Left ventricle myocardium inferior (tissue), 1 donor: Measurements from ENCODE around the gene DOK7. TPM values are rescaled to one million over a fixed set of nuclear protein-coding genes. Genes with fewer than 3 reads are reported as not detected.

Experiments used
- DNase-seq: peaks from one replicate; pipeline ENCODE4 v3.0.0-alpha.2; 2020
- H3K27ac ChIP-seq: fragments of 200-600 bp; replicated peaks from 2 replicates; pipeline ENCODE4 v1.8.0; 2021
- H3K27me3 ChIP-seq: fragments of 200-600 bp; 2 replicates; pipeline ENCODE4 v1.8.0; 2021; ENCODE audit warnings: low read depth
- H3K36me3 ChIP-seq: fragments of 200-600 bp; 2 replicates; pipeline ENCODE4 v1.8.0; 2021
- H3K4me1 ChIP-seq: fragments of 200-600 bp; 2 replicates; pipeline ENCODE4 v1.8.0; 2021
- H3K4me3 ChIP-seq: fragments of 200-600 bp; 2 replicates; pipeline ENCODE4 v1.8.0; 2021; ENCODE audit warnings: mild to moderate bottlenecking, moderate library complexity
- H3K9me3 ChIP-seq: fragments of 200-600 bp; replicated peaks from 2 replicates; pipeline ENCODE4 v1.8.0; 2021
- CTCF ChIP-seq: fragments of 200-600 bp; IDR thresholded peaks from 2 replicates; pipeline ENCODE4 v1.8.0; 2021; ENCODE audit warnings: antibody characterized with exemption, mild to moderate bottlenecking, borderline replicate concordance
- intact Hi-C: fragments of 100-400 bp; cut with micrococcal nuclease; formaldehyde crosslinking; loops from one replicate; pipeline ENCODE4 v1.11.0; 2022
- total RNA-seq: library from RNA; stranded (reverse); fragmentation: NEBNext Ultra II Directional; extraction: Animal tissue kit (Norgen Biotek cat#: 25700); gene quantifications from one replicate; pipeline ENCODE4 v1.2.1, GENCODE V29; 2021
- donor health status: DM: no; HTN: yes; CAD: no; lungs with severe emphysema.

Gene DOK7
- total RNA-seq, 1 donor from 2014 or later, result 46.7 TPM

DNA sequence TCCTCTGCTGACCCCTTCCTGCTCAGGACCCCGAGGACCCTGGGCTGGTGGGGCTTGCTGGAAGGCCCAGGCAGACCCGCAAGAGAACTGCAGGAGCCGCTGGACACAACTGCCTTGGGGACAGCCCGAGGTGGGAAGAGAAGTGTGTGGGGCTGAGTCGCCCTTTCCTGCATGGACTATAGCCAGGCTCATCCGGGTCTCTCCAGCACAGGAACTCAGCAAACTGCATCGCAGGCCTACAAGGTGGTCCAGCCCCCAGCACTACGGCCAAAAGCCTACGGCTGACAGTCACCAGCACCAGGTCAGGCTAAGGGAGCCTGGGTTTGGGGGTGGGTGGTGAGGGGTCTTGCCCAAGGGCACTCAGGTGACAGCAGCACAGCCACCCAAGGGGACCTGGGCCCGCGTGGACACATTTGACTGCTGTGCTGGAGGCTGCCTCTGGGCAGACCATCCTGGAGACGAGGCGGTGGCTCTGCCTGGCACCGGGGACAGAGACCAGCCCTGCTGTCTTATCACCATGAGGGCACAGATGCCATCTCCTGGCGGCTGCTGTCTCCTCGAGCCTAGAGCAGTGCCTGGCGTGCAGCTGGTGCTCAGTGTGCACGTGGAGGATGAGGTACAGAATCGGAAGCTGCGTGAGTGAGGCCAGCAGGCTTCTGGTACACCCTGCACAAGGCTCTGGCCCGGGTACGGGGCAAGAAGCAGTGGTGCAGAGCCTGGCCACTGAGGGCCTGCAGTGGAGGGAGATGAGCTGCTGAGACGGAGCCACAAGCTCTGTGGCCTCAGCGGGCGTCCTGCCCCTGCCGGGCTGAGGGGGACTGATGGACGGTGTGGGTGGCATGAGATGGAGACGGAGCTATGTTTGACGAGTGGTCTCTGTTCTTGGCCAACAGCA, 54.0 kb downstream of the DOK7 start:
- H3K4me3 ChIP-seq, result no peak overlapping the region
- peak; percentile 11 for DNase-seq
- intact Hi-C loops, result no loop called here
- no peak for TF ChIP-seq CTCF
- H3K9me3 ChIP-seq, result no peaks in the 10 kb centered on the region
- no peaks in the 10 kb centered on the region for H3K27me3 ChIP-seq
- no peak overlapping the region for H3K27ac ChIP-seq
- peaks cover 3% of the 10 kb centered on the region for H3K4me1 ChIP-seq
- H3K36me3 ChIP-seq, result peaks cover 98% of the 10 kb centered on the region

- Histone ChIP-seq H3K4me3 (no peak overlapping the region), H3K4me1 (no peaks in the 10 kb centered on the region), H3K27me3 (no peaks in the 10 kb centered on the region), H3K27ac (no peak overlapping the region), H3K9me3 (no peaks in the 10 kb centered on the region), H3K36me3 (peaks cover 97% of the 10 kb centered on the region)
- intact Hi-C loops, result no loop called here
- TF ChIP-seq CTCF, result no peak
- DNase-seq, result peak; percentile 10
Measured at GRCh38 chr4:3517731-3518510, 54.8 kb downstream of the DOK7 start.

DNA sequence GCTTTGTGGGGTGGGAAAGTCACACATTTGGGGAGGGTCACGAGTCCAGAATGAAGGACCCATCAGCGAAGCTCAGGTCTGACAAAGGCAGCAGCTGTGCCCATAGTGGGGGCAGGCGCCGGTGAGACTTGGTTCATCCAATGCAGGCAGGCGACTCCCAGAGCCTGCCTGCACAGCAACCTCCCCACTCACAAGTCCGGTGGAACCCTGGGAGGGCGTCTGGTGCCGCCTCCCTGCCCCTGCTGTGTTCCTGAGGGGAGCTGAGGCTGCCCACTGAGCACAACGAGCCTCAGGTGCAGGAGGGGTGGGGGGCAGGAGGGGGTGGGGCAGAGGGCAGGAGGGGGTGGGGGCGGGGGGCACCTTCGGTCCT, 55.4 kb downstream of the DOK7 start:
- no peak for TF ChIP-seq CTCF
- DNase-seq, result peak; percentile 7
- H3K27ac ChIP-seq, result no peak overlapping the region

DNA sequence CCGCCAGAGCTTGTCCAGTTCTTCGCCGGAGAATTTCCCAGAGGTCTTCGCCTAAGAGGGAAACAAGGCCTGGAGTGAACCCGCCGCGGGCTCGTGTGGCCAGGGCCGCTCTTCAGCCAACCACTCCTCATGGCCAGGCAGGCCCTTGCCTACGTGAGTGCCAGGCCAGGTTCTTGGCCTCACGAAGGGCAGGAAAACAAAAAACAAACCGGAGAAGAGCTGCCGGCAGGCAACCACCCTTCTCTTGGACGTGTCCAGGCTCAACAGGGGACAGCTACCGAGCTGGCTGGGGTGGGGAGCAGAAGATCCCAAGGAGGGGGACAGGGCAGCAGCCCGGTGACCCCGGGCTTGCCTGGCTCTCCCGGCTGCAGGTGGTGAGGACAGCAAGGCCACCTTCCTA, 55.8 kb downstream of the DOK7 start:
- Histone ChIP-seq H3K36me3 (peaks cover 97% of the 10 kb centered on the region), H3K27ac (no peak overlapping the region), H3K9me3 (no peaks in the 10 kb centered on the region), H3K4me3 (no peak overlapping the region), H3K4me1 (no peaks in the 10 kb centered on the region), H3K27me3 (no peaks in the 10 kb centered on the region)
- intact Hi-C loops, result no loop called here
- TF ChIP-seq CTCF, result no peak
- DNase-seq, result no peak

More for the DNA sequence above, 55.4 kb downstream of the DOK7 start:
- H3K4me1 ChIP-seq, result no peaks in the 10 kb centered on the region
- no peaks in the 10 kb centered on the region for H3K27me3 ChIP-seq
- peaks cover 97% of the 10 kb centered on the region for H3K36me3 ChIP-seq
- intact Hi-C loops, result no loop called here
- no peaks in the 10 kb centered on the region for H3K9me3 ChIP-seq
- no peak overlapping the region for H3K4me3 ChIP-seq

DNA sequence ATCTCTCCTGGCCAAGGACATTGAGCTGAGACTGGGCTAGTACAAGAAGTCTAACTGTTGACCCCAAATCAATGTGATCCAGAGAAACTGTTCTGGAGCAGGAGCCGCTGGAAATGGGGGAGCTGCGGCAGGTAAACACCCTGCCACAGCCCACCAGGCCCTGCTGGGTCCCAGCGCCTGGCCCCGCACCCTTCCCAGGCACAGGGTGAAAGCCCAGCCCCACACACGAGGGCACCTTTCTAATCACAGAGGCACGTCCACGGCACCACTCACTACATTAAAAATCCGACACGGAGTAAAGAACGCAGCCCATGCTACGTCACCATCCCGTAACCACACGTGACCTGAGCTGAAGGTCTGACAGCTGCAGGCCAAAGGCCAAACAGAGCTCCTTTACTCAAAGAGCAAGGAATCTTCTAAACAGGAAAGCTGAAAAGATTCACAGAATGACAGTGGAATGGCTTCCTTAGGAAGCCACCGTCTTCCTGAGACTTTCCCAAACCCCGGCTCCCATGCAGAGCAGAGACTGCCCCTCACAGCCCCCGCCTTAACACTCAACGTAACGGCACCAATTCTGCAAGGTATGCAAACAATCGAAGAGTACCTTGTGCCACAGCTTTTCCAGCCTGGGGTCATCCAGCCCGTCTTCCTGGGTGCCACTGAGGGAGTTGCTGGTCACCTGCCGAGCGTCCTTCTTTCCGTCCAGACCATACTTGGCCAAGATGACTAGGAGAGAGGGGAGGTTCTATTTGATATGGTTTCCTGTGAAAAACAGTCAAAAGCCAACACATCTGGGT, 56.6 kb downstream of the DOK7 start:
- no peak overlapping the region for H3K27ac ChIP-seq
- intact Hi-C loops, result no loop called here
- no peak overlapping the region for H3K4me3 ChIP-seq
- peaks cover 97% of the 10 kb centered on the region for H3K36me3 ChIP-seq
- no peaks in the 10 kb centered on the region for H3K27me3 ChIP-seq
- H3K9me3 ChIP-seq, result no peaks in the 10 kb centered on the region
- no peak for TF ChIP-seq CTCF
- H3K4me1 ChIP-seq, result no peaks in the 10 kb centered on the region
- DNase-seq, result no peak
